Chondrocyte (in vitro differentiated cells): ENCODE results near the gene RETN. TPM values are rescaled to one million over a fixed set of nuclear protein-coding genes. Genes with fewer than 3 reads are reported as not detected.

ENCODE experiments used
- DNase-seq: peaks from one replicate; pipeline ENCODE4 v3.0.0; 2021; ENCODE audit warnings: mixed read lengths, low spot score
- H3K27ac Mint-ChIP-seq: one replicate; pipeline ENCODE4 v1.8.0; 2021; ENCODE audit warnings: mild to moderate bottlenecking, moderate library complexity, mixed read lengths; ENCODE audit not compliant: unreplicated experiment
- H3K27me3 Mint-ChIP-seq: 2 replicates; pipeline ENCODE4 v1.8.0; 2021; ENCODE audit warnings: low read depth, mixed read lengths
- H3K36me3 Mint-ChIP-seq: 2 replicates; pipeline ENCODE4 v1.8.0; 2021; ENCODE audit warnings: low read depth, mixed read lengths
- H3K4me1 Mint-ChIP-seq: 2 replicates; pipeline ENCODE4 v1.8.0; 2021; ENCODE audit warnings: low read depth, mild to moderate bottlenecking, mixed read lengths
- H3K4me3 Mint-ChIP-seq: one replicate; pipeline ENCODE4 v1.8.0; 2021; ENCODE audit warnings: mild to moderate bottlenecking, moderate library complexity, mixed read lengths; ENCODE audit not compliant: unreplicated experiment
- H3K9me3 Mint-ChIP-seq: 2 replicates; pipeline ENCODE4 v1.8.0; 2021; ENCODE audit warnings: low read depth, mixed read lengths
- total RNA-seq: library from RNA; stranded (reverse); gene quantifications from 3 replicates; pipeline ENCODE4 v1.2.1, GENCODE V29; 2021
- TF ChIP-seq, protein P1 (sequence below): fragments of 200-600 bp; sonication (generic); IDR thresholded peaks from 2 replicates; pipeline ENCODE4 v1.5.0; 2021; ENCODE audit warnings: antibody characterized with exemption, mild to moderate bottlenecking, moderate library complexity

Gene RETN
- total RNA-seq, 1 donor from 2014 or later = not detected

- DNase-seq = no peak
- peaks cover 15% of the 10 kb centered on the region for H3K27me3 Mint-ChIP-seq
- H3K27ac Mint-ChIP-seq = no peak overlapping the region
- TF ChIP-seq, protein P1, sequence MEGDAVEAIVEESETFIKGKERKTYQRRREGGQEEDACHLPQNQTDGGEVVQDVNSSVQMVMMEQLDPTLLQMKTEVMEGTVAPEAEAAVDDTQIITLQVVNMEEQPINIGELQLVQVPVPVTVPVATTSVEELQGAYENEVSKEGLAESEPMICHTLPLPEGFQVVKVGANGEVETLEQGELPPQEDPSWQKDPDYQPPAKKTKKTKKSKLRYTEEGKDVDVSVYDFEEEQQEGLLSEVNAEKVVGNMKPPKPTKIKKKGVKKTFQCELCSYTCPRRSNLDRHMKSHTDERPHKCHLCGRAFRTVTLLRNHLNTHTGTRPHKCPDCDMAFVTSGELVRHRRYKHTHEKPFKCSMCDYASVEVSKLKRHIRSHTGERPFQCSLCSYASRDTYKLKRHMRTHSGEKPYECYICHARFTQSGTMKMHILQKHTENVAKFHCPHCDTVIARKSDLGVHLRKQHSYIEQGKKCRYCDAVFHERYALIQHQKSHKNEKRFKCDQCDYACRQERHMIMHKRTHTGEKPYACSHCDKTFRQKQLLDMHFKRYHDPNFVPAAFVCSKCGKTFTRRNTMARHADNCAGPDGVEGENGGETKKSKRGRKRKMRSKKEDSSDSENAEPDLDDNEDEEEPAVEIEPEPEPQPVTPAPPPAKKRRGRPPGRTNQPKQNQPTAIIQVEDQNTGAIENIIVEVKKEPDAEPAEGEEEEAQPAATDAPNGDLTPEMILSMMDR = no peak
- peak overlapping the region; percentile 88 for H3K4me3 Mint-ChIP-seq
- H3K36me3 Mint-ChIP-seq = peaks cover 7% of the 10 kb centered on the region
- no peaks in the 10 kb centered on the region for H3K9me3 Mint-ChIP-seq
- H3K4me1 Mint-ChIP-seq = peaks cover 14% of the 10 kb centered on the region
Observed at GRCh38 chr19:7682175-7682855, 13.5 kb downstream of the RETN start.

DNA sequence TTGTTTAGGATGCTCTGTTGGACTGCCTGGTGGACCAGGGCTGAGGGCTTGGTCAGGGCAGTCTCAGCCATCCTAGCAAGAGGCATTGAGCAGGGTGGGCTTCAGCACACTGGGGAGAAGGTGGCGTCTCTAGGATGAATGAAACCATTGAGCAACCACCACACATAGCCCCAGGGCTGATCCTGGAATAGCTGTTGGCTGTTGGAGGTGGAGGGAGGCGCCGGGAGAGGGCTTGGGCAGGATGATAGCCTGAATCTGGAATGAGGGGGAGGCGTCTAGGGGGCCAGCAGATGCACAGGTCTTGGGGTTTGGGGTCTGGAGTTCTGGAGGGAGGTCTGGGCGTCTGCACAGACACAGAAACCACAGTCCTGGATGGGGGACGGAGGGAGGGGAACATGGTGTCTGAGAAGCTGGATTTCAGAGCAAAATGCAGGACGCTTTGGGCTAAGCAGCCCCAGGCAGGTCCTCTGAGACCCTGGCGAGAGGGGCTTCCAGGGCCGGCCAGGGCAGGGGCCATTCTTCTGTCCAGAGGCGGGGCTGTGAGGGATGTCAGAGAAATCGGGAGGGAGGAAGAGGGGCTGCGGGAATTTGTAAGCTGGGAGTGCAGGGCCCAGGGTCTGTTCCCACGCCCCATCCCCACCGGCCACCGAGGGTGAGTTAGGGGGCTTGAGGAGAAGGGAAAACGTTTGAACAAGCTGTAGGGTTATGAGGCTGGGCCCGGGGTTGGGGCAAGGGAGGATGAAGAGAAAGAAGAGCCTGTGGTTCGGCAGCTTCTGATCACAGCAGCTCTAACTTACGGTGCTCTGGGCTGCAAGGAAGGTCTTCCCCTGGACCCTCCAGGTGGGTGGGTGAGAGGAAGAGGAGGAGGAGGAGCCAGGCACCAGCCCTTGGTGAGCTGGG lies 16.9 kb downstream of the RETN start:
- H3K27me3 Mint-ChIP-seq = no peaks in the 10 kb centered on the region
- peaks cover 7% of the 10 kb centered on the region for H3K36me3 Mint-ChIP-seq
- no peaks in the 10 kb centered on the region for H3K9me3 Mint-ChIP-seq
- H3K4me1 Mint-ChIP-seq = peaks cover 10% of the 10 kb centered on the region
- TF ChIP-seq, protein P1 = no peak
- H3K27ac Mint-ChIP-seq = no peak overlapping the region
- DNase-seq = no peak
- H3K4me3 Mint-ChIP-seq = no peak overlapping the region

- Mint-ChIP-seq H3K4me3 (no peak overlapping the region), H3K4me1 (peaks cover 3% of the 10 kb centered on the region), H3K27me3 (no peaks in the 10 kb centered on the region)
Observed at GRCh38 chr19:7687177-7687576, 18.3 kb downstream of the RETN start.

GRCh38 chr19:7689165-7689564 lies 20.3 kb downstream of the RETN start:
- peaks cover 3% of the 10 kb centered on the region for H3K4me1 Mint-ChIP-seq
- H3K27me3 Mint-ChIP-seq = no peaks in the 10 kb centered on the region
- no peak for DNase-seq
- no peak overlapping the region for H3K4me3 Mint-ChIP-seq
- no peaks in the 10 kb centered on the region for H3K9me3 Mint-ChIP-seq
- peaks cover 2% of the 10 kb centered on the region for H3K36me3 Mint-ChIP-seq
- TF ChIP-seq, protein P1 = no peak
- no peak overlapping the region for H3K27ac Mint-ChIP-seq

More at GRCh38 chr19:7687177-7687576, 18.3 kb downstream of the RETN start:
- peaks cover 7% of the 10 kb centered on the region for H3K36me3 Mint-ChIP-seq
- no peak for DNase-seq
- H3K27ac Mint-ChIP-seq = no peak overlapping the region
- TF ChIP-seq, protein P1 = no peak
- no peaks in the 10 kb centered on the region for H3K9me3 Mint-ChIP-seq

DNA sequence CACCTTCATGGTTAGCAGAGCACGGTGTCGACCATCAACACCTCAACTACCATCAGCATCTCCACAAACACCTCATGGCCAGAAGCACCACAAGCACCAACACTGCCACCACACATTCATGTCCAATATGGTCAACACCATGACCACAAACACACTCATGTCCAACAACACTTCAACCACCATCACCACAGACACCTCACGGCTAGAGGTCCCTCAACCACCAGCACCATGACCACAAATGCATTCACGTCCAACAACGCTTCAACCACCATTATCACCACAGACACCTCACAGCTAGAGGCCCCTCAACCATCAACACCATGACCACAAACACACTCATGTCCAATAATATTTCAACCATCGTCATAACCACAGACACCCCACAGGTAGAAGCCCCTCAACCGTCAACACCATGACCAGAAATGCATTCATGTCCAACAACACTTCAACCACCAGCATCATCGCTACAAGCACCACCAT lies 22.0 kb downstream of the RETN start:
- no peak overlapping the region for H3K27ac Mint-ChIP-seq
- no peak for DNase-seq

More for the DNA sequence above, 22.0 kb downstream of the RETN start:
- H3K9me3 Mint-ChIP-seq = no peaks in the 10 kb centered on the region
- no peak overlapping the region for H3K4me3 Mint-ChIP-seq
- peaks cover 1% of the 10 kb centered on the region for H3K27me3 Mint-ChIP-seq
- TF ChIP-seq, protein P1 = no peak
- H3K4me1 Mint-ChIP-seq = no peaks in the 10 kb centered on the region
- H3K36me3 Mint-ChIP-seq = no peaks in the 10 kb centered on the region
